ENCODE measurements around the gene GPRIN1.

DNA sequence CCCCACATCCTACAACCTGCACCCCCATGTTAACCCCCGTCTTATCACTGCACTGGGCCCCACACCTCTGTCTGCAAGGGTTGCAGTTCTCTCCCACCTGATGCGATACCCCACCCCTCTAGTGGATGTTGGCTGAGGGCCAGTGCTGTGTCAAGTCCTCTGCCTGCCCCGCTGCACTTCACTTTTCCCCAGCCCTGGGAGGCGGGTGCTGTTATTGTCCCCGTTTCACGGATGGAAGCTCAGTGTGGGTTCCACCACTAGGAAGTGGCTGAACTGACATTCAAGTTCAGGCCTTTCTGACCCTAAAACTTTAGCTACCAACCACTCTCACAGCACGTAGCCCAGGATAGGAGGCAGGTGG, 16.9 kb upstream of the GPRIN1 start:
- TF ChIP-seq EGR2 (tag by site-specific recombination; IDR thresholded peaks at IDR 0.05; ENCODE audit: low read depth) (no peak), CTCF (tag by site-specific recombination; IDR thresholded peaks at IDR 0.05) (no peak), ZNF626 (tag by site-specific recombination; IDR thresholded peaks at IDR 0.05) (no peak), ZNF23 (tag by site-specific recombination; IDR thresholded peaks at IDR 0.05; ENCODE audit: borderline replicate concordance) (no peak), ZNF621 (tag by site-specific recombination; IDR thresholded peaks at IDR 0.05) (no peak), ZSCAN16 (tag by site-specific recombination; IDR thresholded peaks at IDR 0.05) (no peak), ZFP37 (tag by site-specific recombination; IDR thresholded peaks at IDR 0.05) (no peak), ZNF274 (IDR thresholded peaks at IDR 0.05; ENCODE audit: low read length) (no peak), ZNF274 (tag by site-specific recombination; IDR thresholded peaks at IDR 0.05; ENCODE audit: borderline replicate concordance) (no peak)
